ENCODE results near the gene MRM1. TPM values are rescaled to one million over a fixed set of nuclear protein-coding genes. Genes with fewer than 3 reads are reported as not detected.
A peak's percentile ranks its signal among the peaks of the same experiment; 100 is the strongest.

Gene MRM1
- total and polyA plus RNA-seq, 9 of the 15 experiments (the other 6 are each of a cell fraction or from before 2014, with no cell fraction given) = 0.61 to 28.4 (median 21.5) TPM

GRCh38 chr17:36616061-36617029 lies 15.0 kb downstream of the MRM1 start:
- no peak for DNase-seq (ENCODE audit: extremely low read depth in 1 of 4, low spot score in 3 of 4)
- no peak for FAIRE-seq
- no peak for ATAC-seq
- CTCF ChIA-PET (ENCODE audit: low intra/inter-chr PET ratio) = no interaction called here
- Histone ChIP-seq H3K27me3 (ENCODE audit: control insufficient read depth in 2 of 2, insufficient read depth in 2 of 2, low read length in 2 of 2) (peaks cover 0 to 23% of the 10 kb centered on the region in 2 experiments; a peak in 2 of 5 replicates), H3K9ac (ENCODE audit: insufficient read depth in 1 of 2, low read depth in 2 of 2, low read length in 2 of 2) (no peak overlapping the region), H3K9me1 (ENCODE audit: control insufficient read depth, insufficient read depth, low read length) (no peaks in the 10 kb centered on the region), H3K4me3 (no peak overlapping the region), H3K4me1 (replicated peaks in 1 of 2; ENCODE audit: control insufficient read depth in 2 of 2, insufficient read depth in 2 of 2, low read length in 2 of 2) (peaks cover 9 to 10% of the 10 kb centered on the region in 2 experiments; a peak in 4 of 5 replicates), H3K9me3 (replicated peaks; ENCODE audit: control insufficient read depth, insufficient read depth, low read depth, low read length) (no peaks in the 10 kb centered on the region), H4K20me1 (replicated peaks; ENCODE audit: control insufficient read depth, insufficient read depth, low read length) (0 out of 2 replicates have a peak, but pooled peaks cover 6% of the 10 kb centered on the region), H3K4me2 (ENCODE audit: insufficient read depth, low read length) (no peak overlapping the region), H3K79me2 (ENCODE audit: control insufficient read depth, insufficient read depth, low read length) (no peaks in the 10 kb centered on the region), H2AFZ (ENCODE audit: low read depth, low read length) (no peak overlapping the region), H3K27ac (ENCODE audit: extremely low read depth, low read depth, low read length) (no peak overlapping the region), H3K36me3 (ENCODE audit: control insufficient read depth, insufficient read depth, low read length) (no peaks in the 10 kb centered on the region)
- BruUV-seq (replicated peaks) = no TSS peak
- intact Hi-C loops (cut with micrococcal nuclease) (no loop called here), in situ Hi-C loops (cut with MboI) (loop anchor here (10.0 kb wide), 1 partner anchor 628 kb away; no protein-coding TSS in a partner anchor)
- WGBS (ENCODE audit: insufficient coverage, low coverage, missing lambda C conversion rate) = 46% methylated on average over 16 of the region's 16 CpGs
- POLR2A ChIA-PET = interaction anchor here (0.5 to 0.6 kb wide), 2 partner anchors 13 to 18 kb away, joined by 3 read pairs; no protein-coding TSS in a partner anchor
- TF ChIP-seq DPF2 (IDR thresholded peaks at IDR 0.05) (no peak), CEBPB (tag; IDR thresholded peaks at IDR 0.05) (peak; percentile 60; the same call in 1 of the 2 replicates), MAX (CRISPR knock-in tag; IDR thresholded peaks at IDR 0.05) (no peak), FOXA1 (IDR thresholded peaks at IDR 0.05; ENCODE audit: borderline replicate concordance) (no peak), SMARCA5 (IDR thresholded peaks at IDR 0.05) (peak; percentile 44; the same call in 1 of the 2 replicates), CEBPG (CRISPR knock-in tag; IDR thresholded peaks at IDR 0.05) (peak; percentile 54), CEBPG (tag; conservative IDR thresholded peaks at IDR 0.05 in 1 of 2, IDR thresholded peaks at IDR 0.05 in 1 of 2) (peak in 1 of 2 experiments; percentile 43; a peak in 1 of 4 replicates), BCOR (IDR thresholded peaks at IDR 0.05) (peak; percentile 35; the same call in 1 of the 2 replicates), ZNF699 (CRISPR knock-in tag; IDR thresholded peaks at IDR 0.05; ENCODE audit: insufficient replicate concordance) (no peak), THRAP3 (IDR thresholded peaks at IDR 0.05; ENCODE audit: borderline replicate concordance) (no peak), BHLHE40 (IDR thresholded peaks at IDR 0.05; ENCODE audit: low read length) (0 out of 2 replicates have a peak, but pooled peaks have one; percentile 14), EGR1 (conservative IDR thresholded peaks at IDR 0.05) (no peak), ATF3 (IDR thresholded peaks at IDR 0.05) (peak; percentile 65), ATF3 (CRISPR knock-in tag; conservative IDR thresholded peaks at IDR 0.05) (no peak), ZNF121 (CRISPR knock-in tag; conservative IDR thresholded peaks at IDR 0.05) (peak; percentile 61; the same call in 1 of the 2 replicates)
